ENCODE results near the gene GALNT6.

Gene GALNT6

DNA sequence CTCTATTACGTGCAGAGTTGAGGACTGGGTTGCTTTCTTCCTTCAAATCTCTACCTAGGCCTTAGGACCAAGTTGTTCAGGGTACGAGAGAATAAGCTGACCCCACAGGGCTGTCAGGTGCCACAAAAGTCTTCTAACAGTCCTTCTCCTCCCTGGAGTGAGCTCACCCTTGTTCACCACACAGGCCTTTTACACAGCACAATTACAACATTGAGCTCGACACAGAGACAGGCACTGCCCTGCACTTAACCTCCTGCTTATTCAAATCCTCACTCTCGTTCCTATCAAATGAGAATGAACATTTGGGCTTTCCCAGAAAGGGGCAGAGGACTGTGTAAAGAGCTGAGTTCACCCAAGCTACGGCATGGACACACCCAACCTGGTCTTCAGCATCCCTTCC lies 2.4 kb downstream of the GALNT6 start:
- no peak for DNase-seq (ENCODE audit: low read depth in 1 of 2, low spot score in 1 of 2)
- TF ChIP-seq JUND (IDR thresholded peaks at IDR 0.05; ENCODE audit: low read depth), result no peak
- in situ Hi-C loops (cut with HindIII; ENCODE audit: low pct_unique_long_range_greater_than_20kb, low sequenced_read_pairs), result no loop called here

DNA sequence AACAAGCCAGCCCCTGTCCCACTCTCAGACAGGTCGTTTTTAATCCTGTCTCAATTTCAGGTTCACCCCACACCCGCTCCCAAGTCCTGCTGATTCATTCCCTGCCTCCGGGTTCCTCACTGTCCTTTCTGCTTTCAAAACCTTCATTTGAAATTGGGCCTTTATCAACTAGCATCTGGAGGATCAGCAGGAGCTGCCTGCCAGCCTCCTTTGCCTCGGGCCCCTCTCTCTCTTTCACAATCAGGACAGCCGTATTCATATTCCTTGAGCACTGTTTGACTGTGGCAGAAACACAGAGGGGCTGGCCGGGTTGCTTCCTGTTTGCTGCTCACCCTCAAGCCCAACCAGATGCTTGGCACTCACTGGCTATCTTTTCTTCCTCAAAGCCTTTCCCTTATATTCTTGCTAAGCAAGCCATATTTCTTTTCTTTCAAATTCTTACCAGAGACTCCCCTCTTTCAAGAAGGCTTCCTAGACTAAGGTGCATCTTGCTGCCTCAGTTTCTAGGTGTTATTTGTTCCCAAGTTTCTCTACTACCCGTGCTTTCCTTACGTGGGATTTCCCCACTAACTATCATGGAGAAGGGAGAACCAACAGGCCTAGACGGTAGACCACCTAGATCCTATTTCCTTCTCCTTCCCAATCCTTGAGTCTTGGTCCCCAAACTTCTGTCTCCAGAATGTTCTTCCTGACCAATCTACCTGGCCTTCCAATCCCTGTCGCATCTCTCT lies 3.0 kb downstream of the GALNT6 start:
- peak in 1 of 2 experiments; percentile 78 for DNase-seq (ENCODE audit: low read depth in 1 of 2, low spot score in 1 of 2)
- TF ChIP-seq JUND (IDR thresholded peaks at IDR 0.05; ENCODE audit: low read depth), result no peak
- in situ Hi-C loops (cut with HindIII; ENCODE audit: low pct_unique_long_range_greater_than_20kb, low sequenced_read_pairs), result no loop called here

DNA sequence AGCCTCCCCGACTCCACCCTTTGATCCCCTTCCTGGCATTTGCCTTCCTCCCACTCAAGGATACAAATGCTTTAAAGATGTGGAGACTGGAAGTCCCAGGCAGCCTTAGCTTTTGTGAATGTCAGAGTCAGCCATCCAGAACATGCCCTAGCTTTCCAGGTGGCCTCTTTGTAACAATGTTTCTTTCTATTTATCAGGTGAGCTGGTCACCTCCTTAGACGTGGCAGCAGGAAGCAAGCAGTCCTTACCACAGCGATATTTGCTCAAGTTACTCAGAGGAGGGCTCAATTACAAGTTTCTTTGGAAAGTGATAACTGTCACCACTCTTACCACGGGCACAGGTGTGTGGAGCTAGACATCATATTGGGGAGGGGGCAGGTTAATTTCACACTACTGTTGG lies 4.9 kb downstream of the GALNT6 start:
- no peak for TF ChIP-seq JUND (IDR thresholded peaks at IDR 0.05; ENCODE audit: low read depth)
- in situ Hi-C loops (cut with HindIII; ENCODE audit: low pct_unique_long_range_greater_than_20kb, low sequenced_read_pairs), result no loop called here
- DNase-seq (ENCODE audit: low read depth in 1 of 2, low spot score in 1 of 2), result peak in 1 of 2 experiments; percentile 55

DNA sequence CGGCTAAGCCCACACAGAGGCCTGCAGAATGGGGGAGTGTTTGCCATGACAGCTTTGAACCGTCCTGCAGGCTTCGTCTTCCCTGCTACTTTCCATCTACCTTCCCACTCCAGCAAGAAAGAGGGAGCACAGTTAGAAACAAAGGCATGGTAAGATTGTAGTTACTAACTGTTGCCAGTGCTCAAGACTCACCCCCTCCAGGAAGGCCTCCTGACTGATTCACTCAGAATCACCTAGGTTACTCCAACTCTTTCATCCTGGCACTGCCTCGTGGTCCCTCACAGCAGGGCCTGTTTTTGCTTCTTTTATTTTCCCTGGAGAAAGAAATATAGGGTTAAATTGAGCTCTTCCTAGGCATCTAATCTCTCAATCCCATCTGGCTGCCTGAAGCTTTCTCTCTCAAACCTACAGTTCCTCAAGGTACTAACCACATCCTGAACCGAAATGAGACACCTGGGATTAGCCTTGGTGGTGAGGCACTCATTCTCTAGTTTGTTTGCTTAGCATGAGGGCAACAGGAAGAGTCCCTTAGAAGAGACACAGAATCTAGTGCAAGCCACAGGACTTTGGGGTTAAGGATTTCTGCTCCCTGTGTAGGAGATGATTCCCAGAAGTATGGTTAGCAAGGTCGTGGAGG lies 7.8 kb downstream of the GALNT6 start:
- DNase-seq (ENCODE audit: low read depth in 1 of 2, low spot score in 1 of 2), result peak in 1 of 2 experiments; percentile 96
- in situ Hi-C loops (cut with HindIII; ENCODE audit: low pct_unique_long_range_greater_than_20kb, low sequenced_read_pairs), result no loop called here
- TF ChIP-seq JUND (IDR thresholded peaks at IDR 0.05; ENCODE audit: low read depth), result no peak

DNA sequence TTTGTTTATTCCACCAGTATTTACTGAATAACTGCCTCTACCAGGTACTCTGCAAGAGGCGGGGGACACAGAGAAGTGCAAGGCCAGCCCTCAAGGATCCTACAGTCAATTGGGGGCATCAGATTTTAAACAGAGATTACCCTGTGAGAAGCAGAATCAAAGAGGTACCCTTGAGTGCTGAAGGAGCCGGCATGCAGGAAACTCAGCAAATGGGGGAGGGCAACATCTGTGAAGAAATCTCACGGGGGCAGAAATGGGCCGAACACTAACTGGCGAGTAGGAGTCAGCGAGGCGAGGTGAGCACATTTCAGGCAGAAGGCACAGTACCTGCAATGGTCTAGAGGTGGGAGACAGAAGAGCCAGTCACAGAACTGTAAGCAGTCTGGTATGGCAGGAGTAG lies 9.0 kb downstream of the GALNT6 start:
- no peak for DNase-seq (ENCODE audit: low read depth in 1 of 2, low spot score in 1 of 2)
- in situ Hi-C loops (cut with HindIII; ENCODE audit: low pct_unique_long_range_greater_than_20kb, low sequenced_read_pairs), result no loop called here
- TF ChIP-seq JUND (IDR thresholded peaks at IDR 0.05; ENCODE audit: low read depth), result no peak

DNA sequence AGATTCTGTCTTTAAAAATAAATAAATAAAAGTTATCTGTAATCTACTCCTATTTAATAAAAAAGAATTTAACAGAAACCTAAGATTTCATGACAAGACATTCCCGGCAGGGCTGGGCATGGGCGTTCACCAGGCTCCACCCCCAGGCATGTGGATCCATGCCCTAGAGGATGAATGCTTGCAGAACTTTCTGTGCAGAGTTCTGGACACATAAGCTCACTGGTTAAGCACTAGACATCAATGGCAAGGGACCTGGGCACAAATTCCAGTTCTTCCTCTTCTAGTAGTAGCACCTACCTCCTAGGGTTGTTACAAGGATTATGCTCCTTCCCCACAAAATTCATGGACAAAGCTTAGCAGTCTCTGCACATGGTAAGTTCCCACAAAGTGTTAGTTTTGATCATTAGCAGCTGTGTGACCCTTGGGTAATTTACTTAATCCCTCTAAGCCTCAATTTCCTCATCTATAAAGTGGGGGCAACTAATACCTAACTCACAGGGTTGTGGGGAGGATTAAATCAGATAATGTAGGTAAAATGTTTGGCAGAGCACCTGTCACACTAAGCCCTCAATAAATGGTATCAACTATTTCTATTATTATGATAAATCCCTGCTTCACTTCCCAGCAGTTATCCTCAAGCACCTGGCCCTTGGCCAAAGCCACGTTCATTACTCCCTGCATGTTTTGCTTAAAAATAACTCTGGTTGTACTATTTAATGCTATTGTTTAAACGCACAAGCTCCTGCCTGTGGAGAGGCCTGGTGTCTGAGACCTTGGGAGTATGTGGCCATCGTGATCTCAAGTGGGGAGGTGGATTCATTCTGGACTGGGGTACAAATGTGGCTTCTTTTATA lies 9.8 kb downstream of the GALNT6 start:
- peak in 1 of 2 experiments; percentile 53 for DNase-seq (ENCODE audit: low read depth in 1 of 2, low spot score in 1 of 2)
- TF ChIP-seq JUND (IDR thresholded peaks at IDR 0.05; ENCODE audit: low read depth), result no peak
- in situ Hi-C loops (cut with HindIII; ENCODE audit: low pct_unique_long_range_greater_than_20kb, low sequenced_read_pairs), result no loop called here

DNA sequence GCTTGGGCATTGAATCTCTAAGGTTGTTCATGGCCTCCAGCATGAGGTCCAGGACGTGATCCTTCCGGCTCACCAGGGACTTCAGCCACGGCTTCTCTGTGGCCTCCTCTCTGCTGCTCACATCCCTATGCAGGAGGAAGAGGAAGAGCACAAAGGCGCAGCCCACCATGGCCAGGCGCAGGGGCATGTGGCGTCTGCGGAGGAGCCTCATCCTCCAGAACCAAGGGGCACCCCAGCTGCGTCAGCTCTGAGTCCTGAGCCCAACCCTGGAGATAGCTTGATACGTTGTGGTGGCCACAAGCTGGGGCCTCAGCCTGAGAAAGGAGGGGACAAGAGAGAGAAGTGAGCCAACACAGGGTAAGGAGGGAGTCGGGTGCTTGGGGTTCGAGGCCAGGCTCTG lies 11.6 kb downstream of the GALNT6 start:
- TF ChIP-seq JUND (IDR thresholded peaks at IDR 0.05; ENCODE audit: low read depth), result no peak
- in situ Hi-C loops (cut with HindIII; ENCODE audit: low pct_unique_long_range_greater_than_20kb, low sequenced_read_pairs), result no loop called here
- DNase-seq (ENCODE audit: low read depth in 1 of 2, low spot score in 1 of 2), result no peak

DNA sequence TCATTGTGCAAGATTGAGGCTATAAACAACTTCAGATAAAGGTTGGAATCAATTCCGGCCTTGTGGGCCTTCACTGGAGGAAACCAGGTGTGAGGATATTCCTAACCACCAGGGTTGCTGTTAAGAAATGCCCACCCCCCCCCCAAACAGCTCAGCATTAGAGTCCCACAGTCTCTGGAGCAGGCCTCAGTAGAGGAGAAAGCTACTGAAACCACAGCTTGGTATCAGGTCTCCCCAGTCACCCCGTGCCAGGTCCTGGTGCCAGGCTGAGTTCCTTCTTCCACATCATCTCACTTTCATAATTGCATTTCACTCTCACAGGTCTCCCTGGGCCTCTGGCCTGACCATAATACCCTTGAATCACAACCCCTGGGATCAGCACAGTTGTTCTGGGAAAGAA lies 12.5 kb downstream of the GALNT6 start:
- in situ Hi-C loops (cut with HindIII; ENCODE audit: low pct_unique_long_range_greater_than_20kb, low sequenced_read_pairs), result no loop called here
- DNase-seq (ENCODE audit: low read depth in 1 of 2, low spot score in 1 of 2), result no peak
- no peak for TF ChIP-seq JUND (IDR thresholded peaks at IDR 0.05; ENCODE audit: low read depth)

DNA sequence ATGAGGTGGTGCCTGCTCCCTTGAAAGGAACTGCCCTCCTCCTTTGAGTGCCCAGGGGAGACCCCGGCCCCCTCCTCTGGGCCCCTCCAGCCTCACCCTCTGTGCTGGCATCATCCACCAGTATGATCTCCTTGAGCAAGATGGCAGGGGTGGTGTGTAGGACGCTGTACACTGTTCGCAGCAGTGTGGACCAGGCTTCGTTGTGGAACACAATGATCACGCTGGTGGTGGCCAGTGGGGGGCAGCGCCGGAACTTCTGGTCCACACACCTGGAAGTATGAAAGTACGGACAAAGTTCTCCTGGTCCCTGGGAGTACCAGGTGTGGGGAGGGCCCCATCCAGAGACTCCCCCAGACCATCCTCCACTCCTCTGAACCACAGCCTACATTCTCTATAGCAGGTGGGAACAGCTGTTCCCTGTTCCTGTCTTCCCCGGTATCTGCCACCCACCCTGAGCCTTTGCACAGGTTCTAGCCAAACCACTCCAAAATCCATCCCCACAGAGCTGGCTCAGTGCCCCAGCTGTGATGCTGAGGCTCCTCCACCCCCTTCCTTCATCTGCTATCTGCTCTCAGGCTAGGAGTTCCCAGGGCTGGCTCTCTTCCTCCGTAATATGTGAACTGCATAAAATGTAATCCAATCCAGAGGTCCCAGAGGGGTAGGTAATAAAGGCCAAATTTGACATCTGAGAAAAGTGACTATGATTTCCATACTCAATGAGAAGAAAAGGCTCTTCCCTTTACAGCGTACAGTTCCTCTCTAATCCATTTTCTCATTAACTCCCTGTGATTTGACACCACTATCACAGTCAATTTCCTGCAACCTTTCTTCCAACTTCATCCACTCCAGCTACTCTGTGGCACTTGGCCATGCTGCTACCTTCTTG lies 13.9 kb downstream of the GALNT6 start:
- no peak for DNase-seq (ENCODE audit: low read depth in 1 of 2, low spot score in 1 of 2)
- no peak for TF ChIP-seq JUND (IDR thresholded peaks at IDR 0.05; ENCODE audit: low read depth)
- in situ Hi-C loops (cut with HindIII; ENCODE audit: low pct_unique_long_range_greater_than_20kb, low sequenced_read_pairs), result no loop called here

DNA sequence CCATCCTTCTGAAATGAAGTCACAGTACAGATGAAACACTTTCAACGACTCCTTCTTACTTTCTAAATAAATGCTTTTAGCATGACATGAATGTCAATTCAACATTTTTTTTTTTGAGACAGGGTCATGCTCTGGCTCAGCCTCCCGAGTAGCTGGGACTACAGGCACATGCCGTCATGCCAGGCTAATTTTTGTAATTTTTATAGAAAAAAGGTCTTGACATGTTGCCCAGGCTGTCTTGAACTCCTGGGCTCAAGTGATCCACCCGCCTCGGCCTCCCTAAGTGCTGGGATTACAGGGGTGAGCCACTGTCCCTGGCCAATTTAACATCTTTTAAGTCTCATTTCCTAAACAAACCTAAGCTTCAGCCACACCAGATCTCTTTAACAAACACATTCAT lies 16.4 kb downstream of the GALNT6 start:
- TF ChIP-seq JUND (IDR thresholded peaks at IDR 0.05; ENCODE audit: low read depth), result no peak
- DNase-seq (ENCODE audit: low read depth in 1 of 2, low spot score in 1 of 2), result no peak
- in situ Hi-C loops (cut with HindIII; ENCODE audit: low pct_unique_long_range_greater_than_20kb, low sequenced_read_pairs), result no loop called here

DNA sequence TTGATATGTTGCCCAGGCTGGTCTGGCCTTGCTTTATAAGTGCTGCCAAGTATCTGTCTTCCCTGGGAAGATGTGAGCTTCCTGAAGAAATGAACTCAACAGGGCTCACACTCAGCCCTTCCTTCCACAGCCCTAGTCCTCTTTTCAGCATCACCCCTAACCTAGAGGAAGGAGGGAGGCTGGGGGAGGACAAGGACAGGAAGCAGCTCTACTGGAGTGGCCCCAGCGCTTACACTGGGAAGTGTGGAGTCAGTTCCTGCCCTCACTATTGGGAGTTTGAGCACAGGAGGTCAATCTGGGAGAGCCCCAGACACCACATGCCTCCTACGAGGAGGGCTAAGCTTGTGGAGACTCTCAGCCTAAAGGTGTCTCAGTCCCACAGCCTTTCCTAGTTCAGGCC lies 16.8 kb downstream of the GALNT6 start:
- no peak for TF ChIP-seq JUND (IDR thresholded peaks at IDR 0.05; ENCODE audit: low read depth)
- in situ Hi-C loops (cut with HindIII; ENCODE audit: low pct_unique_long_range_greater_than_20kb, low sequenced_read_pairs), result no loop called here
- no peak for DNase-seq (ENCODE audit: low read depth in 1 of 2, low spot score in 1 of 2)

DNA sequence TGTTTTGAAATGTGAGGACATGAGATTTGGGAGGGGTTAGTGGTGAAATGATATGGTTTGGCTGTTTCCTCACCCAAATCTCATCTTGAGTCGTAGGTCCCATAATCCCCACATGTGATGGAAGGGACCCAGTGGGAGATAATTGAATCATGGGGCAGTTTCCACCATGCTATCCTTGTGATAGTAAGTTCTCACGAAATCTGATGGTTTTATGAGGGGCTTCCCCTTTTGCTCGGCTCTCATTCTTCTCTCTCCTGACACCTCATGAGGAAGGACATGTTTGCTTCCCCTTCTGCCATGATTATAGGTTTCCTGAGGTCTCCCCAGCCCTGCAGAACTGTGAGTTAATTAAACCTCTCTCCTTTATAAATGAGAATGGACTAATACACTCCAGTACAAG lies 18.0 kb downstream of the GALNT6 start:
- TF ChIP-seq JUND (IDR thresholded peaks at IDR 0.05; ENCODE audit: low read depth), result no peak
- DNase-seq (ENCODE audit: low read depth in 1 of 2, low spot score in 1 of 2), result no peak
- in situ Hi-C loops (cut with HindIII; ENCODE audit: low pct_unique_long_range_greater_than_20kb, low sequenced_read_pairs), result no loop called here
